Adrenal gland (tissue), 5 donors: ENCODE measurements around the gene FAM111B.
"Not testable (repeated sequence)": the region's sequence is repeated elsewhere in the genome, so short reads cannot be mapped to it uniquely, and the experiment has no call there.

Experiments
- POLR2A ChIP-seq, 2 donors: fragments of 450-650 bp; IDR thresholded peaks; one replicate each; pipeline ENCODE4 v1.6.1; 2017; ENCODE audit warnings: antibody characterized with exemption in 2 of 2, mild to moderate bottlenecking in 2 of 2, moderate library complexity in 1 of 2
- TF ChIP-seq, protein P1 (sequence below), 6 experiments: fragments of 450-650 bp in 4 of 6; fragments of 200-600 bp in 2 of 6; sonication (generic) in 1 of 6; IDR thresholded peaks; 1 replicate in 5 of 6; 2 replicates in 1 of 6; pipeline versions ENCODE4 v1.5.1 to v1.8.0; 2016 to 2021; ENCODE audit warnings: antibody characterized with exemption in 6 of 6, mild to moderate bottlenecking in 2 of 6, moderate library complexity in 1 of 6
- donor health status: DM: no; HTN: no; CAD: no.

DNA sequence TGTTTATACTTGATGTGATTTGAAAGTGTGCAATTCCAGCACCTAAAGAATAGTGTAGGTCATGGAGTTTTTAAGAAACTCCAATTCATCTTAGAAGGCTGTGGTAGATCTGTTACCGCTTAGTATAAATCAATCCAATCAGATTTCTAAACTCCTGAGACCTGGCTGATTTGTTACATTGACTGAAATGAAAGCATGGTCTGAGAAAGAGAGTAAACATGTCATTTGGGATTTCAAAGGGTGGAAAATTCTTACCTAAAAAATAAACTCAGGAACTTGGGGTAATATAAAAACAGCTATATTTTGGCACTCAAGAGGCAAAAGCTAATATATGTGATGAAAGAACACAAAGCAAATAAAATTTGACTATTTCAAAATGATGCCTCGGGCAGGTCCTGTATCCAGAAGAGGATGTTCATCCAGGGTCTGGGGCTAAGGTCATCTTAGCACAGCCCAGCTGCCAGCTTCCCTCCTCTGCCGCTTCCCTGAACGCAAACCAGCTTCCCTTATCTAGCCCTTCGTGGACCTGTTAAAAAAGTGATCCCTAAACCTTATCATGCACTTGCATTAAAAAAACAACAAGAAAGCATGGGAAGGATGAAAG lies 11.0 kb upstream of the FAM111B start:
- TF ChIP-seq, protein P1, sequence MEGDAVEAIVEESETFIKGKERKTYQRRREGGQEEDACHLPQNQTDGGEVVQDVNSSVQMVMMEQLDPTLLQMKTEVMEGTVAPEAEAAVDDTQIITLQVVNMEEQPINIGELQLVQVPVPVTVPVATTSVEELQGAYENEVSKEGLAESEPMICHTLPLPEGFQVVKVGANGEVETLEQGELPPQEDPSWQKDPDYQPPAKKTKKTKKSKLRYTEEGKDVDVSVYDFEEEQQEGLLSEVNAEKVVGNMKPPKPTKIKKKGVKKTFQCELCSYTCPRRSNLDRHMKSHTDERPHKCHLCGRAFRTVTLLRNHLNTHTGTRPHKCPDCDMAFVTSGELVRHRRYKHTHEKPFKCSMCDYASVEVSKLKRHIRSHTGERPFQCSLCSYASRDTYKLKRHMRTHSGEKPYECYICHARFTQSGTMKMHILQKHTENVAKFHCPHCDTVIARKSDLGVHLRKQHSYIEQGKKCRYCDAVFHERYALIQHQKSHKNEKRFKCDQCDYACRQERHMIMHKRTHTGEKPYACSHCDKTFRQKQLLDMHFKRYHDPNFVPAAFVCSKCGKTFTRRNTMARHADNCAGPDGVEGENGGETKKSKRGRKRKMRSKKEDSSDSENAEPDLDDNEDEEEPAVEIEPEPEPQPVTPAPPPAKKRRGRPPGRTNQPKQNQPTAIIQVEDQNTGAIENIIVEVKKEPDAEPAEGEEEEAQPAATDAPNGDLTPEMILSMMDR (IDR thresholded peaks at IDR 0.05): not testable (repeated sequence)
- not testable (repeated sequence) for TF ChIP-seq POLR2A (IDR thresholded peaks at IDR 0.05)
